GM12865 (cell line): ENCODE results near the gene ATG12.

Source experiments
- DNase-seq: peaks from one replicate; pipeline ENCODE4 v3.0.0; 2010; ENCODE audit warnings: low read depth
- H3K4me3 ChIP-seq: 2 replicates; pipeline ENCODE4 v1.5.1; 2011; ENCODE audit warnings: mild to moderate bottlenecking, low read depth, low read length, control low read depth
- CTCF ChIP-seq: IDR thresholded peaks from 2 replicates; pipeline ENCODE4 v1.5.1; 2011; ENCODE audit warnings: low read length, control low read depth, low read depth, inconsistent platforms; ENCODE audit not compliant: insufficient read depth; ENCODE audit errors: missing control alignments

ATG12 gene

GRCh38 chr5:115795700-115796099 is 45.7 kb downstream of the ATG12 start:
- no peak for DNase-seq
- no peak overlapping the region for H3K4me3 ChIP-seq
- no peak for TF ChIP-seq CTCF

GRCh38 chr5:115788440-115788839 is 52.9 kb downstream of the ATG12 start:
- TF ChIP-seq CTCF = no peak
- DNase-seq = no peak
- no peak overlapping the region for H3K4me3 ChIP-seq

- no peak overlapping the region for H3K4me3 ChIP-seq
- DNase-seq = no peak
- no peak for TF ChIP-seq CTCF
Observed at GRCh38 chr5:115787426-115787825, 53.9 kb downstream of the ATG12 start.

- no peak for DNase-seq
- TF ChIP-seq CTCF = no peak
- no peak overlapping the region for H3K4me3 ChIP-seq
Observed at GRCh38 chr5:115785381-115786065, 55.8 kb downstream of the ATG12 start.

- DNase-seq = no peak
- TF ChIP-seq CTCF = no peak
- no peak overlapping the region for H3K4me3 ChIP-seq
Observed at GRCh38 chr5:115778417-115778816, 62.9 kb downstream of the ATG12 start.
